ENCODE results near the gene ASS1. TPM values are rescaled to one million over a fixed set of nuclear protein-coding genes. Genes with fewer than 3 reads are reported as not detected.

The ASS1 gene
- total RNA-seq, 1 donor from 2014 or later: 2.9 TPM

- Mint-ChIP-seq H3K27me3 (ENCODE audit: insufficient read depth) (peaks cover 29% of the 10 kb centered on the region), H3K36me3 (ENCODE audit: low read depth) (no peaks in the 10 kb centered on the region), H3K27ac (no peak overlapping the region), H3K9me3 (no peaks in the 10 kb centered on the region), H3K4me1 (ENCODE audit: low read depth) (no peaks in the 10 kb centered on the region), H3K4me3 (no peak overlapping the region)
- intact Hi-C loops (cut with micrococcal nuclease): no loop called here
- no peak for DNase-seq (ENCODE audit: low spot score)
Observed at GRCh38 chr9:130467316-130467715, 22.6 kb downstream of the ASS1 start.

GRCh38 chr9:130468566-130468965 lies 23.8 kb downstream of the ASS1 start:
- H3K27me3 Mint-ChIP-seq (ENCODE audit: insufficient read depth): peaks cover 28% of the 10 kb centered on the region
- H3K27ac Mint-ChIP-seq: no peak overlapping the region
- H3K36me3 Mint-ChIP-seq (ENCODE audit: low read depth): no peaks in the 10 kb centered on the region
- no peak for DNase-seq (ENCODE audit: low spot score)
- no peaks in the 10 kb centered on the region for H3K4me1 Mint-ChIP-seq (ENCODE audit: low read depth)
- intact Hi-C loops (cut with micrococcal nuclease): no loop called here
- no peak overlapping the region for H3K4me3 Mint-ChIP-seq
- no peaks in the 10 kb centered on the region for H3K9me3 Mint-ChIP-seq

GRCh38 chr9:130470269-130470668 lies 25.5 kb downstream of the ASS1 start:
- Mint-ChIP-seq H3K27me3 (ENCODE audit: insufficient read depth) (peaks cover 29% of the 10 kb centered on the region), H3K36me3 (ENCODE audit: low read depth) (no peaks in the 10 kb centered on the region), H3K4me1 (ENCODE audit: low read depth) (no peaks in the 10 kb centered on the region), H3K9me3 (no peaks in the 10 kb centered on the region), H3K27ac (no peak overlapping the region), H3K4me3 (no peak overlapping the region)
- DNase-seq (ENCODE audit: low spot score): no peak
- intact Hi-C loops (cut with micrococcal nuclease): no loop called here

DNA sequence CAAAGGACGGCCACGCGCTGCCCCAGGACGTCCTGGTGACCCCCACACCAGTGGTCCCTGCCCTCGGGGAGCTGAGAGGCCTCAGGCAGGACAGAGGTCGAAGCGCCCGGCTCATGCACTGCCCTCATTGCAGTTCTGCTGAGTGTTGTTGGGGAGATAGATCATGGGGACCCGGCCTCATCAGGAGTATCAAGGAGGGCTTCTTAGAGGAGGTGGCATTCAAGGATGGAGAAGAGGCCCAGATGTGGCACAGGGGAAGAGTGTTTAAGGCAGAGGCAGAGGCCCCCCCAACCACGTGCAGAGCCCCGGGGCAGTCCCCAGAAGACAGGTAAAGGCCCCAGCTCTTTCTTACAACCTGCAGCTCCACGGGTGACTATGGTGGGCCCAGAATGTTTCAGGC lies 26.2 kb downstream of the ASS1 start:
- Mint-ChIP-seq H3K36me3 (ENCODE audit: low read depth) (no peaks in the 10 kb centered on the region), H3K4me1 (ENCODE audit: low read depth) (no peaks in the 10 kb centered on the region), H3K27me3 (ENCODE audit: insufficient read depth) (peaks cover 29% of the 10 kb centered on the region), H3K27ac (no peak overlapping the region), H3K9me3 (no peaks in the 10 kb centered on the region), H3K4me3 (no peak overlapping the region)
- intact Hi-C loops (cut with micrococcal nuclease): no loop called here
- no peak for DNase-seq (ENCODE audit: low spot score)

DNA sequence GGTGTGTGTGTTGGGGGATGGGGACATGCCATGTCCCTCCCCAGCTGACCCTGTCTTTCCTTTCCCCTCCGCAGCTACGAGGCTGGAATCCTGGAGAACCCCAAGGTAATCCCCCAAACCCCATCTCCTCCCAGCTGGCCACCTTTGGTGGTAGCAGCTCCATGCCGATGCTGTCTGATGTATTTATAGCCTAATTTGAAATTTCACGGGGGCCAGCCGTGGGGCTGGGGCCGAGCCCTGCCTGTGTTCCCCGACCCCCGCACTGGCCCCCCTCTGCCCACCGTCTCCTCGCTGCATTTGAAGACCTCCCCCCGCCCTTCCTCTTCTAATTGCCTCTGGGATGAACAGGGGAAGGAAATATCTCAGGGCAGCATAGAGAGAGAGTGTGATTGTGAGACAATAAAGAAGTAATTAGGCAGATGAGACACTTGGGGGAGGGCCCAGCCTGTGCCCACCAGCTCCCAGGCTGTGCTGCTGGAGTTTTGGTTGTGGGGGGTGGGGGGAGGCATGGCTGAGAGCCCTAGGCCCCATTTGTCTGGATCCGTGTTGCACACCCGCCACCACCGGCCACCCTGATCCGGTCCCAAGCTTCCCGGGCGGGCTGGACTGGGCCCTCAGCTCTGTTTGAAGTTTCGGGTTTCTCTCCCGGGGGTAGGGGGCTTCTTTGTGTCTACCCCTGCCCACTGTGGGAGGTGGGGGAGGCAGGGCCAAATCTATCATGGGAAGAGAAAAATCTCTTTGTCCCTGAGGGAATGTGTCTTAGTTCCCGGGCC lies 26.8 kb downstream of the ASS1 start:
- Mint-ChIP-seq H3K9me3 (no peaks in the 10 kb centered on the region), H3K36me3 (ENCODE audit: low read depth) (no peaks in the 10 kb centered on the region), H3K27me3 (ENCODE audit: insufficient read depth) (peaks cover 25% of the 10 kb centered on the region), H3K27ac (no peak overlapping the region), H3K4me1 (ENCODE audit: low read depth) (no peaks in the 10 kb centered on the region), H3K4me3 (no peak overlapping the region)
- no peak for DNase-seq (ENCODE audit: low spot score)
- intact Hi-C loops (cut with micrococcal nuclease): no loop called here

DNA sequence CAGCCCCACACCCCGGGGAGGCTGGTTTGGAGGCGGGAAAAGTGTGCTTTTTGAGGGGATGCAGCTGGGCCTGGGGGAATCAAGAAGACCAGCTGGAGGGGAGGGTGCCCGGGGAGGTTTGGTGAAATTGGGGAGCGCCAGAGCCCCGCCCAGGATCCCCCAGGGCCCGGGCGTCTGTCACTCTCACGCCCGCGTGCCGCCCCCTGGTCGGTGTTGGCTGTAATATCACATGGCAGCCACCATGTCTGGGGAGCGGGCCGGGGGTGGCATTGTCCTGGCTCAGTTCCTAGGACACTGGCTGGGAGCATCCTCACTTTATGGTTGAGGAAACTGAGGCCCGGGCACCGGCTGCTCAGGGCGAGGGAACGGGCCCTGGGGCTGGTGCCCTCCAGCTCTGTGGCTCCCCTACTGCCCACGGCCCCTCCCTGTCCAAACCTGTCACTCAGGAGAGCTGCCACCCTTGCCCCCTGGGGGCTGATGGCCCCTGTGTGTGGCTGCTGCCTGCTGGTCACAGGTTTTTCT lies 27.5 kb downstream of the ASS1 start:
- Mint-ChIP-seq H3K9me3 (no peaks in the 10 kb centered on the region), H3K4me1 (ENCODE audit: low read depth) (no peaks in the 10 kb centered on the region), H3K36me3 (ENCODE audit: low read depth) (no peaks in the 10 kb centered on the region), H3K27ac (no peak overlapping the region), H3K27me3 (ENCODE audit: insufficient read depth) (peaks cover 20% of the 10 kb centered on the region), H3K4me3 (no peak overlapping the region)
- intact Hi-C loops (cut with micrococcal nuclease): no loop called here
- DNase-seq (ENCODE audit: low spot score): no peak

- Mint-ChIP-seq H3K36me3 (ENCODE audit: low read depth) (no peaks in the 10 kb centered on the region), H3K4me1 (ENCODE audit: low read depth) (no peaks in the 10 kb centered on the region), H3K27me3 (ENCODE audit: insufficient read depth) (peaks cover 13% of the 10 kb centered on the region), H3K27ac (no peak overlapping the region), H3K9me3 (no peaks in the 10 kb centered on the region), H3K4me3 (no peak overlapping the region)
- no peak for DNase-seq (ENCODE audit: low spot score)
- intact Hi-C loops (cut with micrococcal nuclease): no loop called here
Observed at GRCh38 chr9:130473009-130473408, 28.2 kb downstream of the ASS1 start.

DNA sequence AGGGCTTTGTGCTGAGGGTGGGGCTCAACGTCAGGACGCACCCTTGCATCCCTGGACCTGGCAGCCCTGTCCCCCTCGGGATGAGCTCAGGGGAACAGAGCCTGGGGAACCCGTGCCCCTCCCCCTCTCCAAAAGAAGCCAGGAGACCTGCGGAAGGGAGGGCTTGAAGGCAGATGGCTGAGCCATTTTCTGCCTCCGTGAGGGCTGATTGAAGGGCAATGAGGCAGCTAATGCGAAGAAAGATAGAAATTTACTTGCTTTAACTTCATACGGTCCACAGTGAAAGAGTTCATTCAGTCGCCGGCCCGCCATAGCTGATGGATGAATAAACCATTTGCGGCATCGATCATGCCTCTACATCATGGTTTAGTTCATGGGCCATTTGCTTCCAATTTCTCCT lies 28.8 kb downstream of the ASS1 start:
- H3K4me3 Mint-ChIP-seq: no peak overlapping the region
- no peak for DNase-seq (ENCODE audit: low spot score)
- no peak overlapping the region for H3K27ac Mint-ChIP-seq
- intact Hi-C loops (cut with micrococcal nuclease): no loop called here
- no peaks in the 10 kb centered on the region for H3K4me1 Mint-ChIP-seq (ENCODE audit: low read depth)
- H3K36me3 Mint-ChIP-seq (ENCODE audit: low read depth): no peaks in the 10 kb centered on the region
- H3K27me3 Mint-ChIP-seq (ENCODE audit: insufficient read depth): peaks cover 11% of the 10 kb centered on the region
- no peaks in the 10 kb centered on the region for H3K9me3 Mint-ChIP-seq

DNA sequence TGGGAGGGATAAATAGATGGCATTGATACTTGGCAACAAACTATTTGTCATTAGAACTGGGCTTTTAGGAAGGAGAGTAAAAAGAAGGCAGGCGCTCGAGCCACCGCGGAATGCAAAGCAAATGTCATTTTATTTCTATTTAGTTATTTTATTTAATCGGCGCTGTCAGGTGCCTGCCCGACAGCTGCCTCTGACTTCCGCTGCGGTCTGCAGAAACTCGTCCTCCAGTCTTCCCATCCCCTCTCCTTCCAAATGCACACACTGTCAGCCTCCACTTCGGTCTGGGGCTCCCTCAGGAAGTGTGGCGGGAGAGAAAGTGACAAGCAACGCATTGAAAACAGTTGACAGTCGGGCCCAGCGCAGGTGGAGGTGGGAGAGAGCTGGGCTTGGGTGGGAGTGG lies 29.3 kb downstream of the ASS1 start:
- H3K27me3 Mint-ChIP-seq (ENCODE audit: insufficient read depth): peaks cover 7% of the 10 kb centered on the region
- H3K4me1 Mint-ChIP-seq (ENCODE audit: low read depth): no peaks in the 10 kb centered on the region

DNA sequence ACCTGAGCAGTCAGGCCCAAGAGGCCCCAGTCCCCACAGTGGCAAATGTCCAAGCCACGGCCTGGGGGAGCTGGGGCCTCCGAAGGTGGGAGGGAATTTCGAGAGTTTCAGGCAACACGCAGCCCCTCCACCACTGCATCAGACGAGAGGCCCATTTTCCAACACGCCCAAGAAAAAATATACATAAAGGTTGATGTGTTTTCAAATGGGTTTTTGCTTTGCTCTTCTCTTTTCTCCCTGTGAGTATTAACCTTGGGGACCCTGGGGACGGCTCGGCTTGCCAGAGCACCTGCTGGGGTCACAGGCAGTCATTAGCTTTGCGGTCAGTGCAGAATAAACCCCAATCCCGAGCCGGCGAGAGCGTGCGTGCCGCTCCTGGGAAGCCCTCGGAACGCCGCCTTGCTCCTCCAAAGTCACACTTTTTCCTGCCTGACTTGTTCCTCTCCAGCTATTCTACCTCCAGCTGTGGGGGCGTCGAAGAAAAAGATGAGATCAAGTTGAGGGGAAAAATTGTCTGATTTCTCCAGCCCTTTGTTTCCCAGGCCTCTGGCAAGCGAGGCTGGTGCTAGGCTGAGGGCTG lies 31.5 kb downstream of the ASS1 start:
- no peaks in the 10 kb centered on the region for H3K36me3 Mint-ChIP-seq (ENCODE audit: low read depth)
- H3K27ac Mint-ChIP-seq: no peak overlapping the region
- intact Hi-C loops (cut with micrococcal nuclease): no loop called here
- H3K9me3 Mint-ChIP-seq: no peaks in the 10 kb centered on the region
- no peak overlapping the region for H3K4me3 Mint-ChIP-seq
- no peak for DNase-seq (ENCODE audit: low spot score)
- no peaks in the 10 kb centered on the region for H3K4me1 Mint-ChIP-seq (ENCODE audit: low read depth)
- H3K27me3 Mint-ChIP-seq (ENCODE audit: insufficient read depth): peaks cover 5% of the 10 kb centered on the region

More for the DNA sequence above, 29.3 kb downstream of the ASS1 start:
- no peak for DNase-seq (ENCODE audit: low spot score)
- Mint-ChIP-seq H3K36me3 (ENCODE audit: low read depth) (no peaks in the 10 kb centered on the region), H3K27ac (no peak overlapping the region), H3K9me3 (no peaks in the 10 kb centered on the region), H3K4me3 (no peak overlapping the region)
- intact Hi-C loops (cut with micrococcal nuclease): no loop called here

- intact Hi-C loops (cut with micrococcal nuclease): no loop called here
- no peak overlapping the region for H3K4me3 Mint-ChIP-seq
- H3K27ac Mint-ChIP-seq: no peak overlapping the region
- H3K9me3 Mint-ChIP-seq: no peaks in the 10 kb centered on the region
- H3K4me1 Mint-ChIP-seq (ENCODE audit: low read depth): no peaks in the 10 kb centered on the region
- DNase-seq (ENCODE audit: low spot score): no peak
- H3K36me3 Mint-ChIP-seq (ENCODE audit: low read depth): no peaks in the 10 kb centered on the region
- peaks cover 5% of the 10 kb centered on the region for H3K27me3 Mint-ChIP-seq (ENCODE audit: insufficient read depth)
Observed at GRCh38 chr9:130477564-130477963, 32.8 kb downstream of the ASS1 start.

- H3K27me3 Mint-ChIP-seq (ENCODE audit: insufficient read depth): peaks cover 10% of the 10 kb centered on the region
- H3K27ac Mint-ChIP-seq: no peak overlapping the region
- intact Hi-C loops (cut with micrococcal nuclease): no loop called here
- H3K36me3 Mint-ChIP-seq (ENCODE audit: low read depth): no peaks in the 10 kb centered on the region
- H3K4me3 Mint-ChIP-seq: no peak overlapping the region
- no peaks in the 10 kb centered on the region for H3K9me3 Mint-ChIP-seq
- DNase-seq (ENCODE audit: low spot score): no peak
- H3K4me1 Mint-ChIP-seq (ENCODE audit: low read depth): no peaks in the 10 kb centered on the region
Observed at GRCh38 chr9:130478152-130478551, 33.4 kb downstream of the ASS1 start.

DNA sequence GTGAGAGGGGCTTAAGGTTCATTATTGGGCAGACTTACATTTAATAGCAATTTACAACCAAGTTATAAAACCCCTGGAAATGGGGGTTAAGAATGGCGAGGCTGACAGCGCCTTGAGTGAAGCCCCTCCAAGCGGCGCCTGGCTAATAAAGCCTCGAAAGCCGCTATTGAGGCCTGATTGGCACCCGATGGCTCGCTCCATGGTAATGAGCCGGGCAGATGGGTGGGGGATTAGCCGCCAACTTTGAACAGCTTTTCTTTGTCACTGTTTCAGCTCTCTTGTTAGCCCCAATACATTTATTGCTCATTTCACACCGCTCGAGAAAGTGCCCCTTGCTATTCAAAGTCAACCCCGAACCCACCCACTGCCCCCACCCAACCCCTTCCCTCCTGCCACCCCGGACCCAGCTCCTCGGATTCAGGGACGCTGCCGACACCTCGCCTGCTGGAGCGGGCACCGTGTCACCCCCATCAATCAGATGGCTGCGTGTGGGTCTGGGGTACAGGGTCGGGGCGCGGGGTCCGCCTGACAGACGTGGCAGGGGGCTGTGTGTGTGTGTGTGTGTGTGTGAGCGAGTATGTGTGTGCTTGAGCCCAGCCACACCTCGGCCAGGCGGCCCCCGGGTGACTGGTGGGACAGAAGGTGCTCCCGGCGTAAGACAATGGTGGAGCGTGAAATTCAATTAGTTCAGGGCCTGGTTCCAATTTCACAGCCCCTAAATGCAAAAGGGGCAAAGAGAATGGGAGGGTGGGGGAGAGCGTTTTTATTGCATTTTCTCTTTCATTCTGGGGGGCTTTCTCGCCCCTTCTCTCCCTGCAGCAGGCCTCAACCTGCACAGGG lies 34.2 kb downstream of the ASS1 start:
- H3K4me3 Mint-ChIP-seq: no peak overlapping the region
- H3K27ac Mint-ChIP-seq: no peak overlapping the region
- no peaks in the 10 kb centered on the region for H3K9me3 Mint-ChIP-seq
- H3K27me3 Mint-ChIP-seq (ENCODE audit: insufficient read depth): peaks cover 8% of the 10 kb centered on the region
- intact Hi-C loops (cut with micrococcal nuclease): no loop called here
- no peaks in the 10 kb centered on the region for H3K4me1 Mint-ChIP-seq (ENCODE audit: low read depth)
- no peak for DNase-seq (ENCODE audit: low spot score)
- H3K36me3 Mint-ChIP-seq (ENCODE audit: low read depth): no peaks in the 10 kb centered on the region

Measured in activated T-helper 1 cell treated with anti-CD3 and anti-CD28 coated beads, Interleukin-12 subunit alpha, Interleukin-12 subunit beta, Interleukin-2, Interleukin-4 antibody, amounts not matched to agents 30 ng/mL and 10 ng/mL and 1 ng/mL, durations not matched to agents 14 hours and 24 hours and 36 hours (primary cell).